ENCODE data around the gene MVK.

DNA sequence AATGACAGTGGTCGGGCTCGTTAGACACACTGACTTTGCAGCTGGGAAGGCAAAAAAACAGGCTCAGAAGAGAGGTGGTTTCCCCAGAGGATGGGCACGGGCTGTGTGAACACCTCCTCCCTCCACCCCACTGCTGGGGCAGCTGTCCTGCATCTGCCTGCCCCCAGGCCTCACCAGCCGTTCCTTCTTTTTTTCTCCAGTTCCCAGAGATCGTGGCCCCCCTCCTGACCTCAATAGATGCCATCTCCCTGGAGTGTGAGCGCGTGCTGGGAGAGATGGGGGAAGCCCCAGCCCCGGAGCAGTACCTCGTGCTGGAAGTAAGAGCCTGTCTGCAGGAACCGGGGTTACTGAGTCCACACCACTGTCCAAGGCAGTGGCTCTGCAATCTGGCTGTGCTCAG is 17.4 kb downstream of the MVK start:
- TF ChIP-seq, protein P1, sequence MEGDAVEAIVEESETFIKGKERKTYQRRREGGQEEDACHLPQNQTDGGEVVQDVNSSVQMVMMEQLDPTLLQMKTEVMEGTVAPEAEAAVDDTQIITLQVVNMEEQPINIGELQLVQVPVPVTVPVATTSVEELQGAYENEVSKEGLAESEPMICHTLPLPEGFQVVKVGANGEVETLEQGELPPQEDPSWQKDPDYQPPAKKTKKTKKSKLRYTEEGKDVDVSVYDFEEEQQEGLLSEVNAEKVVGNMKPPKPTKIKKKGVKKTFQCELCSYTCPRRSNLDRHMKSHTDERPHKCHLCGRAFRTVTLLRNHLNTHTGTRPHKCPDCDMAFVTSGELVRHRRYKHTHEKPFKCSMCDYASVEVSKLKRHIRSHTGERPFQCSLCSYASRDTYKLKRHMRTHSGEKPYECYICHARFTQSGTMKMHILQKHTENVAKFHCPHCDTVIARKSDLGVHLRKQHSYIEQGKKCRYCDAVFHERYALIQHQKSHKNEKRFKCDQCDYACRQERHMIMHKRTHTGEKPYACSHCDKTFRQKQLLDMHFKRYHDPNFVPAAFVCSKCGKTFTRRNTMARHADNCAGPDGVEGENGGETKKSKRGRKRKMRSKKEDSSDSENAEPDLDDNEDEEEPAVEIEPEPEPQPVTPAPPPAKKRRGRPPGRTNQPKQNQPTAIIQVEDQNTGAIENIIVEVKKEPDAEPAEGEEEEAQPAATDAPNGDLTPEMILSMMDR (optimal IDR thresholded peaks at IDR 0.05 in 1 of 3, IDR thresholded peaks at IDR 0.05 in 1 of 3, conservative IDR thresholded peaks at IDR 0.05 in 1 of 3; ENCODE audit: extremely low read depth in 1 of 3, insufficient read depth in 2 of 3, low read length in 3 of 3): no peak
- no peak for TF ChIP-seq EZH2 (IDR thresholded peaks at IDR 0.05; ENCODE audit: low read length)
